ENCODE data around the gene CTSV. TPM values are rescaled to one million over a fixed set of nuclear protein-coding genes. Genes with fewer than 3 reads are reported as not detected.
"Not testable (repeated sequence)": the region's sequence is repeated elsewhere in the genome, so short reads cannot be mapped to it uniquely, and the experiment has no call there.

The CTSV gene
- total and polyA plus RNA-seq, 10 donors: 0.06 to 0.30 (median 0.13) TPM; not detected in 4

DNA sequence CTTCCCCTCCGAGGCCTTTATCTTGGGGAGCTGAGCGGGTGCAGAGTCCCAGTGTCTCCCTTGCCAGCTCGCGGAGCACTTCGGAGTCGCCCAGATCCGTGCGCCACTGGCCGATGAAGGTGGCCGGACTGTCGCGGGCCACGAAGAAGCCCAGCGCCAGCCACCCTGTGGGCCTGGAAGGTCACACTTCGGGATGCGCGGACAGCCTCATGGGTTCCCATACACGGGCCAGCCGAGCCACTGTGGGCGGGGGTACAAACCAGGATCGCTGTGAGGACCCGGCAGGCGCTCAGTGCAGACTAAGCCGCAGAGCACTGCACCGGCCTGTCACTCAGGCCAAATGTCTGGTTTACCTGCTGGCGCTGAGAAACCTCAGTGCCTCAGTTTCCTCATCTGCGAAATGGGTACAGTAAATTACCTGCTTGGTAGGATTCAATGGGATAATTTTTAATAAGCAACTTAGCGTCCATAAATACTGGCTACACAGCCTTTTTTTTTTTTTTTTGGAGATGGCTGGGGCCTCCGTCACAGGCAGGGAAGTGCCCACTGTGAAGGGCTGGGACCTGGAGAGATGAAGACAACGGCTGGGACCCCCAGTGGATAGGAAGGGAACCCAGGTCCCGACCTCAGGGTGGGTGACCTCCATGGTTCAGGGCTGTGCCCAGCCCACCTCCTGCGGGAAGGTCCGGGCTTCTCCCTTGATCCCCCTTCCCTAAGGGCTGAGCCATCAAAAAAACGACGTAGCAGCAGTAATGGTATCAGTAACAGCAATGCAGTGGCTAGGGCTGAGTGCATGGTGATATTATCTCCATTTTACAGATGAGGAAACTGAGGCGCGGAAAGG, 38.7 kb upstream of the CTSV start:
- intact Hi-C loops (cut with DNase I; ENCODE audit: low total_unique reads): no loop called here
- no peaks in the 10 kb centered on the region for H3K36me3 ChIP-seq
- peaks cover 0 to 3% (median under 1%) of the 10 kb centered on the region in 8 donors for H3K9me3 ChIP-seq
- no peak for DNase-seq
- 63 to 74% (median 68%) methylated on average over 22 to 37 of the region's 37 CpGs for WGBS, 5 donors
- H3K27me3 ChIP-seq (replicated peaks in 1 of 7): peaks cover 0 to 58% (median 27%) of the 10 kb centered on the region in 7 donors
- H3K27ac ChIP-seq: no peak overlapping the region
- no peak for TF ChIP-seq POLR2AphosphoS5 (IDR thresholded peaks at IDR 0.05)
- no peak for TF ChIP-seq POLR2A (IDR thresholded peaks at IDR 0.05)
- TF ChIP-seq, protein P1, sequence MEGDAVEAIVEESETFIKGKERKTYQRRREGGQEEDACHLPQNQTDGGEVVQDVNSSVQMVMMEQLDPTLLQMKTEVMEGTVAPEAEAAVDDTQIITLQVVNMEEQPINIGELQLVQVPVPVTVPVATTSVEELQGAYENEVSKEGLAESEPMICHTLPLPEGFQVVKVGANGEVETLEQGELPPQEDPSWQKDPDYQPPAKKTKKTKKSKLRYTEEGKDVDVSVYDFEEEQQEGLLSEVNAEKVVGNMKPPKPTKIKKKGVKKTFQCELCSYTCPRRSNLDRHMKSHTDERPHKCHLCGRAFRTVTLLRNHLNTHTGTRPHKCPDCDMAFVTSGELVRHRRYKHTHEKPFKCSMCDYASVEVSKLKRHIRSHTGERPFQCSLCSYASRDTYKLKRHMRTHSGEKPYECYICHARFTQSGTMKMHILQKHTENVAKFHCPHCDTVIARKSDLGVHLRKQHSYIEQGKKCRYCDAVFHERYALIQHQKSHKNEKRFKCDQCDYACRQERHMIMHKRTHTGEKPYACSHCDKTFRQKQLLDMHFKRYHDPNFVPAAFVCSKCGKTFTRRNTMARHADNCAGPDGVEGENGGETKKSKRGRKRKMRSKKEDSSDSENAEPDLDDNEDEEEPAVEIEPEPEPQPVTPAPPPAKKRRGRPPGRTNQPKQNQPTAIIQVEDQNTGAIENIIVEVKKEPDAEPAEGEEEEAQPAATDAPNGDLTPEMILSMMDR (IDR thresholded peaks at IDR 0.05 in 8 of 11, conservative IDR thresholded peaks at IDR 0.05 in 3 of 11): no peak
- no peak overlapping the region for H3K4me3 ChIP-seq
- no peaks in the 10 kb centered on the region for H3K4me1 ChIP-seq

DNA sequence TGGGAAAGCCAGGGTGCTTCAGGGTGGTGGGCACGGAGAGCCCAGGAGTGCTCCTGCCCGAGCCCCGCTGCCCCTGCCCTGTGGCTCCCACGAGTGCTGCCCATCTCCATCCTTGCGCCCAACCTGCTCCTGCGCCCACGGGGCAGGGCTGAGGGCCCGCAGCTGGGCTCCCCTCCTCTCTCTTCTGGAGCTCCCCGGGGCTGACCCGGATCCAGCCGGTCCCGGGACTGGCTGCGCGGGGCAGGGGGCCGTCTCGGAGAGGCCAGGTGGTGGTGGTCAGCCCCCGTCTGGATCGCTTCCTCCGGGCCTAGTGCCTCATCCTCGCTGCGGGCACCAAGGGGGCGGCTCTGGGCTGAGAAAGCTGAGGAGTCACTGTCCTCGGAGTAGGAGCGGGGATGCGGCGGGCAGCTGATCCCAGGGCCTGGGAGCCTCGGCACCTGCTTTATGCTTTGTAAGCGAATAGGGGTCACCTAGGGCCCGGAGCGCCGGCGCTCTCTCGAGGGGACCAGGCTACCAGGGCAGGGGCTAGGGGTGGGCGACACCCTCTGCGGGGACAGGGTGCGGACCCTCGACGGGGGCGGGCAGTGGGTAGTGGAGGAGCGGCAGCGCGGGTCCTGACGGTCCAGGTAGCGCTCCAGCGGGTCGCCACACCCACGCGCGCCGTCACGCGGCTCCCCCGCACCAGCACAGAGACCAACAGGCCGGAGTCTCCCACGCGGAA, 37.9 kb upstream of the CTSV start:
- H3K4me3 ChIP-seq; H3K9me3 ChIP-seq; H3K4me1 ChIP-seq; H3K27ac ChIP-seq; intact Hi-C loops (cut with DNase I; ENCODE audit: low total_unique reads); DNase-seq; H3K36me3 ChIP-seq: not testable (repeated sequence)
- 7 to 22% (median 19%) methylated on average over 15 to 56 of the region's 56 CpGs for WGBS, 5 donors
- peaks cover 0 to 65% (median 27%) of the 10 kb centered on the region in 7 donors for H3K27me3 ChIP-seq (replicated peaks in 1 of 7)

DNA sequence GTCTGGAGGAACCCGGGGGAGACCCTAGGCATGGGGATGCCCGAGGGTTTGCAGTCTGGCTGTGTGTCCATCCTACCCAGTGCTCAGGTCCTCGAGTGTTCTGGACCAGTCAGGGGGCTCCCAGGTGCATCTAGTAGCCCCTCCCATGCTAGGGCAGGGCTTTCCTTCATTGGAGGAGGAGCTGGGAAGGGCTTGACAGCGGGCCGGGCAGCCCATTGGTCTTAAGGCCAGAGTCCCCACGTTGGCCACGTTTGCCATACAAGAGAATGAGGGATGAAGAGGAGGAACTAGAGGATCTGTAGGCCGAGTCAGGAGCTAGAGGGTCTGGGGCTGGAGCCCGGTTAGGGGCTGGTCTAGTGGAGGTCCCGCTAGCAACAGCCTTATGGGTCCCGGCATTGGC, 37.3 kb upstream of the CTSV start:
- WGBS, 5 donors: 27 to 39% (median 32%) methylated on average over 8 to 11 of the region's 11 CpGs
- intact Hi-C loops (cut with DNase I; ENCODE audit: low total_unique reads): no loop called here
- no peaks in the 10 kb centered on the region for H3K4me1 ChIP-seq
- no peak for DNase-seq
- no peaks in the 10 kb centered on the region for H3K36me3 ChIP-seq
- peaks cover 0 to 71% (median 27%) of the 10 kb centered on the region in 7 donors for H3K27me3 ChIP-seq (replicated peaks in 1 of 7)
- no peak overlapping the region for H3K27ac ChIP-seq
- no peaks in the 10 kb centered on the region for H3K9me3 ChIP-seq
- H3K4me3 ChIP-seq: no peak overlapping the region
- TF ChIP-seq, protein P1 (IDR thresholded peaks at IDR 0.05 in 8 of 11, conservative IDR thresholded peaks at IDR 0.05 in 3 of 11): no peak
- TF ChIP-seq POLR2A (IDR thresholded peaks at IDR 0.05) (no peak), POLR2AphosphoS5 (IDR thresholded peaks at IDR 0.05) (no peak)

DNA sequence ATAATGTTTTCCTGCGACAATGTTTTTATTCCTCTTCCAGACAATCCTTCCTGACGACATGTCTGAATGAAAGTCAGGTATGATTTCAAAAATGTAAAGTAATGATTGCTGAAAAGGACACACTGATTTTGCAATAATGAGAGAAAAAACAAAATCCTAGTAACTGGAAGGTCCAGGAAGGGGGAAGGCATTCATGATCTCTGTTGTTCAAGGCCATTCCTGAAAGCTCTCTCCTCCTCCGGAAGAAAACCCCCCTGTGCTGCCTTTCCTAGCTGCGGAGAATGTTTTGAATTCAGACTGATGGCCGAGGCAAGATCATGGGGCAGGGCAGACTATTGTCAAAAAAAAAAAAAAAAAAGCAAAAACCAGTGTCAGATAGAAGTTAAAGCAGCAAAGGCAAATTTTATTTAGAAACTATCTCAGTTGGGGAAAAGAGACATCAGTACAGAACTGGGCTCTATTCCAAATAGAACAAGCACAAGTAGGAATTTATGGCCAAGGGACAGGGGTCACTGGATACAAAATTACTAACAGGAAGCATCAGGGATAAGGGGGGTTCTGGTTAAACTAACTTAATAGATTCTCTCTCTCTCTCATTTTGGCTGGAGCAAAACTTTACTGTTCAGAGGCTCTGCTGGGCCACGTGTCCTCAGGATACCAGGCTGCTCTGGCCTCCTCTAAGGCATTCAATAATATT, 36.5 kb upstream of the CTSV start:
- WGBS, 5 donors: 52 to 63% (median 57%) methylated on average over 6 of the region's 6 CpGs
- H3K9me3 ChIP-seq: no peaks in the 10 kb centered on the region
- H3K27ac ChIP-seq: no peak overlapping the region
- H3K4me3 ChIP-seq: no peak overlapping the region
- no peaks in the 10 kb centered on the region for H3K4me1 ChIP-seq
- no peaks in the 10 kb centered on the region for H3K36me3 ChIP-seq
- peaks cover 0 to 77% (median 27%) of the 10 kb centered on the region in 7 donors for H3K27me3 ChIP-seq (replicated peaks in 1 of 7)
- intact Hi-C loops (cut with DNase I; ENCODE audit: low total_unique reads): no loop called here
- DNase-seq: no peak
- TF ChIP-seq, protein P1 (IDR thresholded peaks at IDR 0.05 in 8 of 11, conservative IDR thresholded peaks at IDR 0.05 in 3 of 11): no peak
- no peak for TF ChIP-seq POLR2A (IDR thresholded peaks at IDR 0.05)
- TF ChIP-seq POLR2AphosphoS5 (IDR thresholded peaks at IDR 0.05): no peak
